ENCODE data around the gene SEC23B. TPM values are rescaled to one million over a fixed set of nuclear protein-coding genes. Genes with fewer than 3 reads are reported as not detected.

Gene SEC23B
- total and polyA plus RNA-seq, 2 of the 13 experiments (the other 11 are each of a cell fraction or from before 2014, with no cell fraction given): 114 to 120 TPM

DNA sequence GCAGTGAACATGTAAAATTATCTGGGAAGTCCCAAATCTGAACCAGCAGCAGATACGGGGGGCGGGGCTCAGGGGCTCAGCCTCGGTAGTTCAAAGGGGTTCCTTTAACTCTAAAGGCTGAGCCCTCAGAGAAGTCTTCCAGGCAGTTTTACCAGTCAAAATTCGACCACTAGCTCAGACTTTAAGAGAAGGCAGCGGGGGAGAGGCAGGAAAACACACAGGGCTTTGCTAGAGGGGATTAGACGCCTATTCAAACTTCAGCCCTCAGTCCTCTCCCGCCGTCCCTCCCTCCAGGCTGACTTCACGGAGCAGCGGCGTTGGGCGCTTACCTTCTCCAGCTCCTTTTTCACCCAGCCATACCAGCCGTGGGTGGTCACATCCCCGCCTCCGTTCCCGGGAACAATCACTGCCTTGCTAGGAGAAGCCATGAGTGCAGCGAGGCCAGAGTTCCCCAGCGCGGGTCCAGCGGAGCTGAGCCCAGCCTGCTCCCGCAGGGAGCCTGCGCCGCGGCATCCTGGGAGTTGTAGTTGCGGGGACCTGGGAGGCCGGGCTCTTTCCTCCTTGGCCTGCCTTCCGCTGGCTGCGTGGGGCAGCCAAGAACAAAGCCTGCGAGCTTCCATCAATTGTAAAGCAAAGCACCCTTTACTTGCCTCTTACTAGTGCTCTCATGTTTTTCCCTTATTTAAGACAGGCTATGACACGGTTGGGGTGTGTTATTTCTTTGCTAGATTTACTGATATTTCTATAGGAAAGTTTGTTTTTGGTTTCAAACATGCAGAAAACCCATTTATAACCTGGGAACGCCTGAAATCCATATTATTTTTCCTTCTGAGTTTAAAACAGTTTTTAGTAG, 10.8 kb upstream of the SEC23B start, which contains the start of gene RBBP9 (continued):
- TF ChIP-seq ZMAT5 (CRISPR knock-in tag; IDR thresholded peaks at IDR 0.05; ENCODE audit: borderline replicate concordance, low read depth) (no peak), KLF6 (CRISPR knock-in tag; IDR thresholded peaks at IDR 0.05) (peak; percentile 85), ZNF367 (CRISPR knock-in tag; IDR thresholded peaks at IDR 0.05; ENCODE audit: borderline replicate concordance) (no peak), IRF2 (CRISPR knock-in tag; IDR thresholded peaks at IDR 0.05) (peak; percentile 96), ZNF121 (CRISPR knock-in tag; IDR thresholded peaks at IDR 0.05) (no peak), ZNF382 (CRISPR knock-in tag; IDR thresholded peaks at IDR 0.05; ENCODE audit: borderline replicate concordance) (no peak), ZKSCAN8 (CRISPR knock-in tag; IDR thresholded peaks at IDR 0.05; ENCODE audit: borderline replicate concordance) (peak; percentile 77; the same call in 1 of the 2 replicates), ZNF746 (CRISPR knock-in tag; IDR thresholded peaks at IDR 0.05) (no peak), REPIN1 (CRISPR knock-in tag; IDR thresholded peaks at IDR 0.05; ENCODE audit: borderline replicate concordance, low read depth) (peak; percentile 92), SSRP1 (CRISPR knock-in tag; IDR thresholded peaks at IDR 0.05) (no peak), HIVEP1 (CRISPR knock-in tag; IDR thresholded peaks at IDR 0.05) (peak; percentile 83), ZNF205 (CRISPR knock-in tag; IDR thresholded peaks at IDR 0.05) (peak; percentile 89), JUNB (CRISPR knock-in tag; IDR thresholded peaks at IDR 0.05; ENCODE audit: borderline replicate concordance) (no peak), ZNF816 (CRISPR knock-in tag; IDR thresholded peaks at IDR 0.05; ENCODE audit: borderline replicate concordance) (no peak), ATRX (CRISPR knock-in tag; IDR thresholded peaks at IDR 0.05; ENCODE audit: borderline replicate concordance) (no peak), REL (CRISPR knock-in tag; conservative IDR thresholded peaks at IDR 0.05) (0 out of 2 replicates have a peak, but pooled peaks have one; percentile 60), HMG20B (CRISPR knock-in tag; conservative IDR thresholded peaks at IDR 0.05) (no peak; the same call in 1 of the 2 replicates)
- TF ChIP-seq, protein P1, sequence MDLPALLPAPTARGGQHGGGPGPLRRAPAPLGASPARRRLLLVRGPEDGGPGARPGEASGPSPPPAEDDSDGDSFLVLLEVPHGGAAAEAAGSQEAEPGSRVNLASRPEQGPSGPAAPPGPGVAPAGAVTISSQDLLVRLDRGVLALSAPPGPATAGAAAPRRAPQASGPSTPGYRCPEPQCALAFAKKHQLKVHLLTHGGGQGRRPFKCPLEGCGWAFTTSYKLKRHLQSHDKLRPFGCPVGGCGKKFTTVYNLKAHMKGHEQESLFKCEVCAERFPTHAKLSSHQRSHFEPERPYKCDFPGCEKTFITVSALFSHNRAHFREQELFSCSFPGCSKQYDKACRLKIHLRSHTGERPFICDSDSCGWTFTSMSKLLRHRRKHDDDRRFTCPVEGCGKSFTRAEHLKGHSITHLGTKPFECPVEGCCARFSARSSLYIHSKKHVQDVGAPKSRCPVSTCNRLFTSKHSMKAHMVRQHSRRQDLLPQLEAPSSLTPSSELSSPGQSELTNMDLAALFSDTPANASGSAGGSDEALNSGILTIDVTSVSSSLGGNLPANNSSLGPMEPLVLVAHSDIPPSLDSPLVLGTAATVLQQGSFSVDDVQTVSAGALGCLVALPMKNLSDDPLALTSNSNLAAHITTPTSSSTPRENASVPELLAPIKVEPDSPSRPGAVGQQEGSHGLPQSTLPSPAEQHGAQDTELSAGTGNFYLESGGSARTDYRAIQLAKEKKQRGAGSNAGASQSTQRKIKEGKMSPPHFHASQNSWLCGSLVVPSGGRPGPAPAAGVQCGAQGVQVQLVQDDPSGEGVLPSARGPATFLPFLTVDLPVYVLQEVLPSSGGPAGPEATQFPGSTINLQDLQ (CRISPR knock-in tag; IDR thresholded peaks at IDR 0.05): no peak
- TF ChIP-seq, protein P2, sequence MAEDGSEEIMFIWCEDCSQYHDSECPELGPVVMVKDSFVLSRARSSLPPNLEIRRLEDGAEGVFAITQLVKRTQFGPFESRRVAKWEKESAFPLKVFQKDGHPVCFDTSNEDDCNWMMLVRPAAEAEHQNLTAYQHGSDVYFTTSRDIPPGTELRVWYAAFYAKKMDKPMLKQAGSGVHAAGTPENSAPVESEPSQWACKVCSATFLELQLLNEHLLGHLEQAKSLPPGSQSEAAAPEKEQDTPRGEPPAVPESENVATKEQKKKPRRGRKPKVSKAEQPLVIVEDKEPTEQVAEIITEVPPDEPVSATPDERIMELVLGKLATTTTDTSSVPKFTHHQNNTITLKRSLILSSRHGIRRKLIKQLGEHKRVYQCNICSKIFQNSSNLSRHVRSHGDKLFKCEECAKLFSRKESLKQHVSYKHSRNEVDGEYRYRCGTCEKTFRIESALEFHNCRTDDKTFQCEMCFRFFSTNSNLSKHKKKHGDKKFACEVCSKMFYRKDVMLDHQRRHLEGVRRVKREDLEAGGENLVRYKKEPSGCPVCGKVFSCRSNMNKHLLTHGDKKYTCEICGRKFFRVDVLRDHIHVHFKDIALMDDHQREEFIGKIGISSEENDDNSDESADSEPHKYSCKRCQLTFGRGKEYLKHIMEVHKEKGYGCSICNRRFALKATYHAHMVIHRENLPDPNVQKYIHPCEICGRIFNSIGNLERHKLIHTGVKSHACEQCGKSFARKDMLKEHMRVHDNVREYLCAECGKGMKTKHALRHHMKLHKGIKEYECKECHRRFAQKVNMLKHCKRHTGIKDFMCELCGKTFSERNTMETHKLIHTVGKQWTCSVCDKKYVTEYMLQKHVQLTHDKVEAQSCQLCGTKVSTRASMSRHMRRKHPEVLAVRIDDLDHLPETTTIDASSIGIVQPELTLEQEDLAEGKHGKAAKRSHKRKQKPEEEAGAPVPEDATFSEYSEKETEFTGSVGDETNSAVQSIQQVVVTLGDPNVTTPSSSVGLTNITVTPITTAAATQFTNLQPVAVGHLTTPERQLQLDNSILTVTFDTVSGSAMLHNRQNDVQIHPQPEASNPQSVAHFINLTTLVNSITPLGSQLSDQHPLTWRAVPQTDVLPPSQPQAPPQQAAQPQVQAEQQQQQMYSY (CRISPR knock-in tag; IDR thresholded peaks at IDR 0.05): peak; percentile 74
- TF ChIP-seq, protein P3, sequence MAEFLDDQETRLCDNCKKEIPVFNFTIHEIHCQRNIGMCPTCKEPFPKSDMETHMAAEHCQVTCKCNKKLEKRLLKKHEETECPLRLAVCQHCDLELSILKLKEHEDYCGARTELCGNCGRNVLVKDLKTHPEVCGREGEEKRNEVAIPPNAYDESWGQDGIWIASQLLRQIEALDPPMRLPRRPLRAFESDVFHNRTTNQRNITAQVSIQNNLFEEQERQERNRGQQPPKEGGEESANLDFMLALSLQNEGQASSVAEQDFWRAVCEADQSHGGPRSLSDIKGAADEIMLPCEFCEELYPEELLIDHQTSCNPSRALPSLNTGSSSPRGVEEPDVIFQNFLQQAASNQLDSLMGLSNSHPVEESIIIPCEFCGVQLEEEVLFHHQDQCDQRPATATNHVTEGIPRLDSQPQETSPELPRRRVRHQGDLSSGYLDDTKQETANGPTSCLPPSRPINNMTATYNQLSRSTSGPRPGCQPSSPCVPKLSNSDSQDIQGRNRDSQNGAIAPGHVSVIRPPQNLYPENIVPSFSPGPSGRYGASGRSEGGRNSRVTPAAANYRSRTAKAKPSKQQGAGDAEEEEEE (CRISPR knock-in tag; IDR thresholded peaks at IDR 0.05; ENCODE audit: borderline replicate concordance): 0 out of 2 replicates have a peak, but pooled peaks have one; percentile 47
